ENCODE data around the gene SNTB2.
"Not testable (repeated sequence)": the region's sequence is repeated elsewhere in the genome, so short reads cannot be mapped to it uniquely, and the experiment has no call there.

SNTB2 gene

GRCh38 chr16:69286941-69287713, 100.2 kb downstream of the SNTB2 start:
- peak; percentile 22 for DNase-seq (ENCODE audit: low spot score)

DNA sequence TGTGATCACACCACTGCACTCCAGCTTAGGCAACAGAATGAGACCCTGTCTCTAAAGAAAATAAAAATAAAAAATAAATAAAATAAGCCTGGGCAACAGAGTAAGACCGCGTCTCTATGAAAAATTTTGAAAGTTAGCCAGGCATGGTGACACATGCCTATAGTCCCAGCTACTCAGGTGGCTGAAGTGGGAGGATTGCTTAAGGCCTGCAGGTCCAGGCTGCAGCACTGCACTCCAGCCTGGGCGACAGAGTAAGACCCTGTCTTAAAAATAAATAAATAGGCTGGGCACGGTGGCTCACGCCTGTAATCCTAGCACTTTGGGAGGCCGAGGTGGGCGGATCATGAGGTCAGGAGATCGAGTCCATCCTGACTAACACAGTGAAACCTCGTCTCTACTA, 104.7 kb downstream of the SNTB2 start:
- DNase-seq (ENCODE audit: low spot score), result not testable (repeated sequence)

- DNase-seq (ENCODE audit: low spot score), result no peak
Observed at GRCh38 chr16:69293401-69293800, 106.4 kb downstream of the SNTB2 start.

DNA sequence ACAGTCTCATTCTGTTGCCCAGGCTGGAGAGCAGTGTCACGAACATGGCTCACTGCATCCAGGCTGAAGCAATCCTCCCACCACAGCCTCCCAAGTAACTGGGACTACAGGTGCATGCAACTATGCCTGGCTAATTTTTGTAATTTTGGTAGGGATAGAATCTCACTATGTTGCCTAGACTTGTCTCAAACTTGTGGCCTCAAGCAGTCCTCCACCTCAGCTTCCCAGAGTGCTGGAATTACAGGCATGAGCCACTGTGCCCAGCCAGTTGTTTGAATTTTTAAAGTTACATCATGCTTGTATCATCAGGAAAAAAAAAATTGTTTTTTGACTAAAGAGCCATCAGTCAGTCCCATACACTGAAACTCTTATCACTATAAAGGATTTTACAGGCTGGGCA, 107.1 kb downstream of the SNTB2 start:
- no peak for DNase-seq (ENCODE audit: low spot score)

GRCh38 chr16:69296771-69297170, 109.8 kb downstream of the SNTB2 start:
- not testable (repeated sequence) for DNase-seq (ENCODE audit: low spot score)

- DNase-seq (ENCODE audit: low spot score), result no peak
Observed at GRCh38 chr16:69298261-69298660, 111.3 kb downstream of the SNTB2 start.

GRCh38 chr16:69301187-69301586, 114.2 kb downstream of the SNTB2 start:
- no peak for DNase-seq (ENCODE audit: low spot score)

DNA sequence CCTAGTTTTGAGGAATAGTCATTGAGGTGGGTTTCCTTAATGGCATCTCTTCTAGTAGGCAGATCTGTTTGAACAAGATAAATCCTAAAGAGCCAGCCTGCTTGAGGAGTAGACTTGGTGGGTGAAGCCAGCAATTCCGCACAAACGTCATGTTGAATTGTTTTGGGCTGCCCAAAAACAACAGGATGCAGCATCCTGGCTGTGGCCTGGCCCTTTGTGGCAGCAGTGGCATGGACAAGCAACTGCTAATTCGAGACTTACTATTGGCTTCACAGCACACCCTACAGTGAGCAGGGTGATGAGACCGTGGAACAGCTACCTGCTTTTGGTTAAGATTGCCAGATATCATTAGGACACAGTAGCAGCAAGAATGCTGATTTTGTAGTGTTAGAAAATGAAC, 114.9 kb downstream of the SNTB2 start:
- no peak for DNase-seq (ENCODE audit: low spot score)

DNA sequence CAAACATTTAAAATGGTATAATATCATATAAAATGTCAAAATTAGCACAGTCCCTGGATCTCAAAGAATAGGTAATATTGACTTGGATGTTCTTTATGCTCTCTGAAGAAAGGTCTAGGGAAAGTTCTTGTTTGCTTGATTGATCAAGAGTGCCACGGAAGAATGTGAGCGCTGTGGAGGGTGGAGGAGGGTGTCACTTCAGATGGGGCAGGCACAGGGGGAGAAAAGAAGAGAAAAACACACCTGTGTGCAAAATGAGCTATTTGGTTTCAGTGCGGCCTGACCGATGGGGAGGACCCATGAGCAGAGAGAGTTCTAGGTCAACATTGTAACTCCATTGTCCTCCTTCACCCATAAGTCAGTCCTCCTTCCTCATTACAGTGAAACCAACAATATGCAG, 115.3 kb downstream of the SNTB2 start:
- no peak for DNase-seq (ENCODE audit: low spot score)

DNA sequence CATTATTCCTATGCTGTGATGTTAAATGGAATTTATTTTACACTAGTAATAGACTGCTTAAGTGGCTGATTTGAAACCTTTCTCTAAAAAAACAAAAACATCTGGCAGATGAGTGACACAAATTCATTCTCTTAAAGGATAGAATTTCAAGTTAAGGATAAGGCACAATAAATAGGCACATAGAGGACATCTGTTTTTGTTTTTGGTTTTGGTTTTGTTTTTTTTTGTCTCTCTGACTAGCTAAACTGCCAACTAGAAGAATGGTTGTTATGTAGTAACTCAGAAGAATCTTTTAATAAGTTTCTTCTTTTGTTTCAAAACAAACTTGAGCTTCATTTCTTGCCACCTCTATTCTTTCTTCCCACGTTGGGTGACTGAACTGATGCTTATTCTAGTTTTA, 119.1 kb downstream of the SNTB2 start:
- no peak for DNase-seq (ENCODE audit: low spot score)

GRCh38 chr16:69307091-69307490, 120.1 kb downstream of the SNTB2 start:
- no peak for DNase-seq (ENCODE audit: low spot score)

- no peak for DNase-seq (ENCODE audit: low spot score)
Observed at GRCh38 chr16:69307856-69308255, 120.9 kb downstream of the SNTB2 start.

GRCh38 chr16:69309316-69309715, 122.4 kb downstream of the SNTB2 start:
- no peak for DNase-seq (ENCODE audit: low spot score)

GRCh38 chr16:69310653-69311532, 123.9 kb downstream of the SNTB2 start, which contains the start of gene VPS4A:
TSS of gene VPS4A (plus strand) at chr16:69311350. CDS start at chr16:69311512, 162 bp downstream.
- peak; percentile 99 for DNase-seq (ENCODE audit: low spot score)

DNA sequence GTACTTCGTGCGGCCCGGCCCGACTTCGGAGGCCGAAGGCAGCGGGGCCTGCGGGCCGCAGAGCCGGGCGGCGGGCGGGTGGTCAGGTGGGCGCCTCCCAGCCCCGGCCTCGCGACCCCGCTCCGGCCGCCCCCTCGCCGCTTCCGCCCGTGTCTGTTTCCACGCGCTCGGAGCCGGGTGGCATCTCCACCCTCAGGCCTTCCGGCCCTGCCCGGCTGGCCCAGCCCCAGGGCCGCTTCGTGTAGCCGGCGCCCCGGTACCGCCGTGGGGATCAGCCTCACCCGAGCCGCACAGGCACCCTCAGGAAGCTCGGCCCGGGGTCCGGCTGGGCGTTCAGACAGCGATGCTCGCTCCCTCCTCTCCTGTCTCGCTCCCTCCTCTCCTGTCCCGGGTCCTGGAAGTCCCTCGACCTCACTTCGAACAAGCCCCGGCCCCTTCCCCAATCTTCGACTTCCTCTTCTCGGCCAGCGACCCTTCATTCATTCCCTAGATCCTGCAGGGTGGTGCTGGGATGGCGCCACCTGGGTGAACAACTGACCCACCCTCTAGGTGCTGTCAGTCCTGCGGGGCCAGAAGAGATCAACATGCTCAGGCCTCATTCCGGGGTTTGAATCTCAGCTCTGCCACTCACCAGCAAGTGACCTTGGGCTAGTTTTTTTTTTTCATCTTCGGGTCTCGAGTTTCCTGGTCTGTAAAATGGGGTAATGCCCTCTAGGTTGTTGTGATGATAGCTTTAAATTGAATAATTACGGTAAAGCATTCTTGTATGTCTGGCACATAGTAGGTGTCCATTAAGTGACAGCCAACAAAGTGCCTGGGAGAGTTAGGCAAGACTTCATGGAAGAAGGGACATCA, 124.8 kb downstream of the SNTB2 start:
- DNase-seq (ENCODE audit: low spot score), result peak; percentile 57

DNA sequence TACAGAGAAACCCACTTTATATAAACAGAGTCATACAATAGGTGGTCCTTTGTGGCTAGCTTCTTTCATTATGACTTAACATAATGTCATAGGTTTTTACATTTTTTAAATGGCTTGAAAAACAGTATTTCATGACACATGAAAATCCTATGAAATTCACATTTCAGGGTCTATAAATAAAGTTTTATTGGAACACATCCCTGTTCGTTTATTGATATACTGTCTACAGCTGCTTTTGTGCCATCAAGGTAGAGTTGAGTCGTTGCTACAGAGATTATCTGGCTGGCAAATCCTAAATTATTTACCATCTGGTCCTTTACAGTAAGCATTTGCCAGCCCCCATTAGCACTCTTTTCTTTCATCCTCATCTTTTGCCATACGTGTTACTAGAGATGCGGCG, 126.5 kb downstream of the SNTB2 start:
- no peak for DNase-seq (ENCODE audit: low spot score)

DNA sequence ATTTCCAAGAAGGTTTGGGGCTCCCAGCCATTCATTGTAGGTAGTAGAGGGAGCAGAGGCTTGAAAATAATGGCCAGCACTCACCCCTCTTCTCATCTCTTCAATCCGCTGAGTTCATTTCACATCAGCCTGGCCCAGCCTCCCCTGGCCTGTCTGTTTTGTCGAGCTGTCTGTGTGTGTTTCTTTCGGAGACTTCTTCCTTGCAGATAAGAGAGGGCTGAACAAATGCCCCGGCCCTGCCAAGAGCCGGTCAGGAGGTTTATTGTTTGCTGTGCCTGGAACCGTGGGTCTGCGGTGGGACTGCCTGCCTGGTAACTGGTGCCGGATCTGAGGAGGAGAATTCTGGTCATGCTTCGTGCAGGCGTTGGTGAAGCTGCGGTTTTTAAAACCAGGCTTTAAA, 127.6 kb downstream of the SNTB2 start:
- DNase-seq (ENCODE audit: low spot score), result no peak

DNA sequence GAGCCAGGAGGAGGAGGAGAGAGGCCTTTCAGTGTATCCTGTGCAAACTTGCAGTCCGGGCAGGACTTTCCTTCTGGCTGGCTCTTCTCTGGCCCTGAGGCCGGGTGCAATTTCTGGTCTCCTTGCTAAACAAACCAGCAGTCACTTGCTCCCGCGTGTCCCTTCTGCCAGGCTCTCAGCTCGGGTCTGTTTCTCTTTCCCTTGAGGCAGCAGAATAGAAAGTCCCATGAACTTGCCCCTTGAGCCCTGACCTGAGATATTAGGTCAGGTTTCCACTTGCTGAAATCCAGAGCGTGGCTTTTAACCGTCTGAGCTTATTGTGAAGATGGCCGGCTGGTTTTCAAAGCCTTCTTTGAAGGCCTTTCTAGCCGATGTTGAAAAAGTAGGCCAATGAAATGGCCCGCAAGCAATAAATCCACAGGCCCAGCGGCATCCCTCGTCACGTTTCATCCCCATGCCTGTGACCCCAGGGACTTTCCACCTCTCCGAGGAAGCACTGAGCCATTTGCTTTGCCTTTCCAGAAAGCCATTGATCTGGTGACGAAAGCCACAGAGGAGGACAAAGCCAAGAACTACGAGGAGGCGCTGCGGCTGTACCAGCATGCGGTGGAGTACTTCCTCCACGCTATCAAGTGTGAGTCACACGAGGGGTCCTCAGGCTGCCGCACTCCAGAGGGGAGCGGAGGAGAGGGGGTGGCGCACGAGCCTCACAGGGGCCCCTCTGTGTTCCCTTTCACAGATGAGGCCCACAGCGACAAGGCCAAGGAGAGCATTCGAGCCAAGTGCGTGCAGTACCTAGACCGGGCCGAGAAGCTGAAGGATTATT, 128.7 kb downstream of the SNTB2 start:
- DNase-seq (ENCODE audit: low spot score), result no peak

DNA sequence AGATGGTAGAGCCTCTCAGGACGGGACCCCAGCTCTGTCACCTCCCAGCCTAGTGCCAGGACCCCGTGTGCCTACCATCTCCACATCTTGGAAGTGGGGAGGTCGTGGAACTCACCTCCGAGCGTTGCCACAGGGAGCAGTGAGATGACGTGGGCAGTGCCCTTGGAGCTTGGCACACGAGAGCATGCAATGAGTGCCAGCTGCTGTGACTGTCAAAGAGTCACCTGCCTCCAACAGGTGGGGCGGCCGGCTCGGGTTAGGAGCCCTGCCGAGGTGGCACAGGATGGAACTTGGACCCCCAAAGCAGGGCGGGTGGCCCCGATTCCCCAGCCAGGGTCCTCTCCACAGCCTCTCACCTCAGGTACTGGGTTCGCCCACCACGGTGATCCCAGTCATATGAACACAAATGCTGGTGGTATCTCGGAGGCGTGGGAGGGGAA, 129.7 kb downstream of the SNTB2 start:
- DNase-seq (ENCODE audit: low spot score), result no peak

GRCh38 chr16:69318177-69318910, 131.4 kb downstream of the SNTB2 start:
- no peak for DNase-seq (ENCODE audit: low spot score)

DNA sequence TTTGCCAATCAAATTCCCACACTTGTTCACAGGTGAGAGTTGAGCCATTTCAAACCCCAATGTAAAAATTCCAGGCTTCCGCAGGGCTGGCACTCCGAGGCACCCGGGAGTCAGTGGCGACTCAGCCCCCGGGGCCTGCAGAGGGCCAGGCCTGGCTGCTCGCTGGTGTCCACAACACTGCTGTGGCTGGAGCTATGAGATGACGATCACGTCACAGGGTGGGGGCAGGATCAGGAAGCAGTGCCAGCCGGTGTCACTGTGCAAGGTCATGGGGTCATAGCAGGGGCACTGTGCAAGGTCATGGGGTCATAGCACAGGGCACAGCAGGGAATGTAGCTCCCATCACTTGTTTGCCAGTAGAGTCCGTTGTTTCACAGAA, 131.9 kb downstream of the SNTB2 start:
- no peak for DNase-seq (ENCODE audit: low spot score)

Data from AG08396 (cell line).